Endothelial cell (in vitro differentiated cells): ENCODE measurements around the gene SPAG8. TPM values are rescaled to one million over a fixed set of nuclear protein-coding genes. Genes with fewer than 3 reads are reported as not detected.

Source experiments
- DNase-seq: peaks from one replicate; pipeline ENCODE4 v3.0.0; 2021; ENCODE audit warnings: low spot score
- H3K27ac Mint-ChIP-seq: one replicate; pipeline ENCODE4 v1.8.0; 2021; ENCODE audit warnings: mixed read lengths, inconsistent platforms; ENCODE audit not compliant: unreplicated experiment
- H3K27me3 Mint-ChIP-seq: one replicate; pipeline ENCODE4 v1.8.0; 2021; ENCODE audit warnings: mild to moderate bottlenecking, moderate library complexity, mixed read lengths, inconsistent platforms; ENCODE audit not compliant: unreplicated experiment
- H3K36me3 Mint-ChIP-seq: one replicate; pipeline ENCODE4 v1.8.0; 2021; ENCODE audit warnings: mild to moderate bottlenecking, low read depth, mixed read lengths, inconsistent platforms; ENCODE audit not compliant: unreplicated experiment
- H3K4me1 Mint-ChIP-seq: one replicate; pipeline ENCODE4 v1.8.0; 2021; ENCODE audit warnings: mild to moderate bottlenecking, mixed read lengths, inconsistent platforms; ENCODE audit not compliant: unreplicated experiment
- H3K4me3 Mint-ChIP-seq: one replicate; pipeline ENCODE4 v1.8.0; 2021; ENCODE audit warnings: mild to moderate bottlenecking, mixed read lengths, inconsistent platforms; ENCODE audit not compliant: unreplicated experiment
- H3K9me3 Mint-ChIP-seq: one replicate; pipeline ENCODE4 v1.8.0; 2021; ENCODE audit warnings: mixed read lengths, inconsistent platforms; ENCODE audit not compliant: unreplicated experiment
- total RNA-seq: library from RNA; stranded (reverse); fragmentation: NEBNext Ultra II Directional; extraction: Animal tissue kit (Norgen Biotek cat#: 25700); gene quantifications from one replicate; pipeline ENCODE4 v1.2.1, GENCODE V29; 2021; ENCODE audit not compliant: unreplicated experiment
- TF ChIP-seq, protein P1 (sequence below): fragments of 200-600 bp; sonication (generic); IDR thresholded peaks from one replicate; pipeline ENCODE4 v1.5.0; 2021; ENCODE audit warnings: antibody characterized with exemption; ENCODE audit not compliant: unreplicated experiment

The SPAG8 gene
- total RNA-seq, 1 donor from 2014 or later, result 0.59 TPM

DNA sequence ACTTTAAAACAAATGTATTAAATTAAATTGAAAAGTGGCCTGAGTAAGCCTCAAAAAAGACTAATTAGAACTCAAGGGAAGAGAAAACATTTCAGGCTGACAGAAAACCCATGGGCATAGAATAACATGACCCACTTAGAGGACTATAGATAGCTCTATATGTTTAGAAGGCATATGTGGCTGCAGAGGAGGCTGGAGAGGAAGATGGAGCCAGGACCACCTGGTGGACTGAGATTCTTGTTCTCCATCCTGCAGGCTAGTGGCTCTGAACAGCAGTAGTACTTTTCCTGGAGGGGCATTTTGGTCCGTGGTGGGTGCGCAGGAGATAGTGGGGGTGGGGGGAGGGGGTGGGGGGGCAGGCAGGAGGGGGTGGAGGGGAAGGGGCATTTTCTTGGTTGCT is 31.0 kb downstream of the SPAG8 start:
- Mint-ChIP-seq H3K4me1 (peaks cover 2% of the 10 kb centered on the region), H3K4me3 (no peak overlapping the region), H3K27ac (no peak overlapping the region), H3K9me3 (no peaks in the 10 kb centered on the region), H3K27me3 (no peaks in the 10 kb centered on the region), H3K36me3 (no peaks in the 10 kb centered on the region)
- DNase-seq, result no peak
- TF ChIP-seq, protein P1, sequence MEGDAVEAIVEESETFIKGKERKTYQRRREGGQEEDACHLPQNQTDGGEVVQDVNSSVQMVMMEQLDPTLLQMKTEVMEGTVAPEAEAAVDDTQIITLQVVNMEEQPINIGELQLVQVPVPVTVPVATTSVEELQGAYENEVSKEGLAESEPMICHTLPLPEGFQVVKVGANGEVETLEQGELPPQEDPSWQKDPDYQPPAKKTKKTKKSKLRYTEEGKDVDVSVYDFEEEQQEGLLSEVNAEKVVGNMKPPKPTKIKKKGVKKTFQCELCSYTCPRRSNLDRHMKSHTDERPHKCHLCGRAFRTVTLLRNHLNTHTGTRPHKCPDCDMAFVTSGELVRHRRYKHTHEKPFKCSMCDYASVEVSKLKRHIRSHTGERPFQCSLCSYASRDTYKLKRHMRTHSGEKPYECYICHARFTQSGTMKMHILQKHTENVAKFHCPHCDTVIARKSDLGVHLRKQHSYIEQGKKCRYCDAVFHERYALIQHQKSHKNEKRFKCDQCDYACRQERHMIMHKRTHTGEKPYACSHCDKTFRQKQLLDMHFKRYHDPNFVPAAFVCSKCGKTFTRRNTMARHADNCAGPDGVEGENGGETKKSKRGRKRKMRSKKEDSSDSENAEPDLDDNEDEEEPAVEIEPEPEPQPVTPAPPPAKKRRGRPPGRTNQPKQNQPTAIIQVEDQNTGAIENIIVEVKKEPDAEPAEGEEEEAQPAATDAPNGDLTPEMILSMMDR, result no peak

DNA sequence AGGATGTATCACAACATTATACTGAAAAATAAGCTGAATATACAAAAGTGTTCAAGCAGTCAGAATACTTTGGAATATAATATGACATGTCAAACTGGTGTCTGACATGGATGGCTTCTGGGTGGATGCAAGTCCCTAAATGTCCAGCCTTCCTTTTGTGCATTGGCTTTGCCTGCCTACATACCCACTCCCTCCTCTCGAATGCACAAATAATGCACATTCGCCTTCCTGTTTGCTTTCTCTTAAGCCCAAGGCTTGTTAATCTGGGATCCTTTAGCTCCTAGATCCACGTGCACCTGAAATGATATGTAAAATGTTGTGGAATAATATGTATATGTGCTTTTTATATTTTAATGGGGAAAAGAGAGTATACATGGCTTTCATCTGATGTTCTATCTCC is 33.6 kb downstream of the SPAG8 start:
- peaks cover 16% of the 10 kb centered on the region for H3K4me1 Mint-ChIP-seq
- TF ChIP-seq, protein P1, result no peak
- no peak for DNase-seq
- H3K36me3 Mint-ChIP-seq, result no peaks in the 10 kb centered on the region
- H3K4me3 Mint-ChIP-seq, result no peak overlapping the region
- H3K27ac Mint-ChIP-seq, result no peak overlapping the region
- no peaks in the 10 kb centered on the region for H3K27me3 Mint-ChIP-seq
- no peaks in the 10 kb centered on the region for H3K9me3 Mint-ChIP-seq

DNA sequence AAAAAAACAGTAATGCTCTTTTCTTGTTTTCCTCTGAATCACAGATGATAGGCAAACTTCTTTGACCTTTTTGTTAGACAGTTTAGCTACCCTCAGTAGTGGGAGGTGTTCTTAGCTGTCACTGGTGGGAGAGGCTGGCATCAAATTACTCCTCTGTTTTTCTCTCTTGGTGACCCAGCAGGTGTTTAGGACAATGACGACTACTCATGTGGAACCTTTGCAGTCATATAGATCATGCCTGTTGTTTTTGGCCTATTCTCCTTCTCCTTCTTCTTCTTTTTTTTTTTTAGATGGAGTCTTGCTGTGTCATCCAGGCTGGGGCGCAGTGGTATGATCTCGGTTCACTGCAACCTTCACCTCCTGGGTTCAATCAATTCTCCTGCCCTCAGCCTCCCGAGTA is 36.0 kb downstream of the SPAG8 start:
- no peaks in the 10 kb centered on the region for H3K36me3 Mint-ChIP-seq

DNA sequence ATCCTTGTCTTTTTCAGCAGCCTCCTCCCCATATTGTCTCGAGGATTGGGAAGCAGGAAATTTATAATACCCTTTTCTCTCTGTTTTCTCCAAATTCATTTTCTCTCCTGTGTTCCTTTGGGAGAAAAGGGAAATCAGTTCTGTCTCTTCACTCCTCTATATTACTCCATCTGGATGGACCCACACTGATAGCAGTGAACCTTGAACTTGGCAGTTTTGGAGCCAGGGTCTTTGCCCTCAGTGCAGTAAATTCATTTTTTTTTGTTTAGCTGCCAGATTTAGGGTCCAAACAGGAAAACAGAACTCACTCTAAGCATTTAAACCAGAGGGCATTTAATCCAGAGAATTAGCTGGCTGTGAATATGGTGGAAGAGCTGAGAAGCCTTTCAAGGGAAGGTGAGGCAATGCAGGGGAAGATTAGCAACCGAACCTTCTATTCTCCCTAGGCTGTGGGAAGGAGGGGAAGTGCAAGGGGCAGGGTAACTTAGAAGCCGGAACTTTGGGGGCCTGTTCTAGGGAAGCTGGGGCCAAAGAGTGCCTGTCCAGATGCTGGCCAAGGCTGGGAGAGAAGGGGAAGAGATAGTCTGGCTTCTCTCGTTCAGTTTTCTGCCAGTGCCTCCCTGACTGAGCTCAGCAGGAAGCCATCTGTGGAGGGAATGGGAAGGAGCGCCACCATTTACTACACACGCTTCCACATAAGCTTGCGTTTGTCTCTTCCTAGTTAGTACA is 37.0 kb downstream of the SPAG8 start:
- H3K4me3 Mint-ChIP-seq, result no peak overlapping the region
- H3K27ac Mint-ChIP-seq, result peak overlapping the region; percentile 74
- peak; percentile 18 for DNase-seq
- no peaks in the 10 kb centered on the region for H3K27me3 Mint-ChIP-seq
- H3K4me1 Mint-ChIP-seq, result peaks cover 16% of the 10 kb centered on the region
- TF ChIP-seq, protein P1, result no peak
- no peaks in the 10 kb centered on the region for H3K9me3 Mint-ChIP-seq
- H3K36me3 Mint-ChIP-seq, result no peaks in the 10 kb centered on the region

More for the DNA sequence above, 36.0 kb downstream of the SPAG8 start:
- no peak for DNase-seq
- peaks cover 16% of the 10 kb centered on the region for H3K4me1 Mint-ChIP-seq
- no peaks in the 10 kb centered on the region for H3K9me3 Mint-ChIP-seq
- no peaks in the 10 kb centered on the region for H3K27me3 Mint-ChIP-seq
- TF ChIP-seq, protein P1, result no peak
- no peak overlapping the region for H3K27ac Mint-ChIP-seq
- no peak overlapping the region for H3K4me3 Mint-ChIP-seq

DNA sequence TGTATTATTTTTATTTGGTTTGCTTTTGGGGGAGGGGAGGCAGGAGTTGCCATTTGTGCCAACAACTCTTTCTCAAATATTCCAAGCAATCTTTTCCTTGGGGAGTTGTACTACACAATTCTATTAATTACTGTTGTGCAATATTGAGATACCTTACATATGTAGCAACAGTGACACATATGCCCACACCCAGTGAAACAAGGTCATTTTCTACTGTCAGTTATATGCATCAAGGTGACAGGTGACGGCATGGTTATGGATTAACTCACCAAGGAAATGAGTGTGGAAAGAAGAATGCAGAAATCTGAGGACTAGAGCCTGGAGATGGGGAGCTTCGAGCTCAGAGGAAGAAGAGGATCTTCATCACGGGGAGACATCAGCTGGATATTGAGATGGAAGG is 40.1 kb downstream of the SPAG8 start:
- H3K27me3 Mint-ChIP-seq, result peaks cover 3% of the 10 kb centered on the region

More for the DNA sequence above, 40.1 kb downstream of the SPAG8 start:
- Mint-ChIP-seq H3K27ac (no peak overlapping the region), H3K36me3 (no peaks in the 10 kb centered on the region), H3K9me3 (no peaks in the 10 kb centered on the region), H3K4me3 (no peak overlapping the region), H3K4me1 (peaks cover 16% of the 10 kb centered on the region)
- DNase-seq, result no peak
- TF ChIP-seq, protein P1, result no peak
